H9 (cell line): ENCODE measurements around the gene HECTD3. TPM values are rescaled to one million over a fixed set of nuclear protein-coding genes. Genes with fewer than 3 reads are reported as not detected.

Experiments used
- DNase-seq: peaks from one replicate; pipeline ENCODE4 v3.0.0-alpha.2; 2017
- H2AFZ ChIP-seq: one replicate; pipeline ENCODE4 v1.6.1; 2013; ENCODE audit warnings: mild to moderate bottlenecking, low read length, control low read depth, moderate library complexity
- H2AK5ac ChIP-seq: 2 replicates; pipeline ENCODE4 v1.6.1; 2013; ENCODE audit warnings: low read length, control low read depth, mixed read lengths; ENCODE audit not compliant: insufficient read length
- H2BK120ac ChIP-seq: one replicate; pipeline ENCODE4 v1.6.1; 2013; ENCODE audit warnings: low read depth, mild to moderate bottlenecking, low read length, control low read depth, inconsistent platforms; ENCODE audit not compliant: poor library complexity, severe bottlenecking
- H2BK12ac ChIP-seq: 2 replicates; pipeline ENCODE4 v1.6.1; 2013; ENCODE audit warnings: low read length, control low read depth, mixed read lengths, low read depth; ENCODE audit not compliant: insufficient read length
- H2BK15ac ChIP-seq: 2 replicates; pipeline ENCODE4 v1.6.1; 2013; ENCODE audit warnings: low read depth, low read length, control low read depth
- H2BK20ac ChIP-seq: one replicate; pipeline ENCODE4 v1.6.1; 2013; ENCODE audit warnings: low read depth, mild to moderate bottlenecking, low read length, control low read depth, inconsistent platforms; ENCODE audit not compliant: poor library complexity, severe bottlenecking
- H2BK5ac ChIP-seq: 2 replicates; pipeline ENCODE4 v1.6.1; 2013; ENCODE audit warnings: low read length, control low read depth, mixed read lengths; ENCODE audit not compliant: insufficient read length
- H3K14ac ChIP-seq: 2 replicates; pipeline ENCODE4 v1.6.1; 2013; ENCODE audit warnings: low read length, control low read depth; ENCODE audit not compliant: insufficient read depth
- H3K18ac ChIP-seq: 2 replicates; pipeline ENCODE4 v1.6.1; 2013; ENCODE audit warnings: low read depth, mild to moderate bottlenecking, mixed read lengths, low read length, control low read depth; ENCODE audit not compliant: insufficient read length
- H3K23ac ChIP-seq: 2 replicates; pipeline ENCODE4 v1.6.1; 2013; ENCODE audit warnings: low read length, control low read depth, mixed read lengths, low read depth; ENCODE audit not compliant: insufficient read length
- H3K23me2 ChIP-seq: 2 replicates; pipeline ENCODE4 v1.6.1; 2013; ENCODE audit warnings: low read depth, mild to moderate bottlenecking, mixed read lengths, low read length, control low read depth; ENCODE audit not compliant: insufficient read length, poor library complexity, severe bottlenecking
- H3K27ac ChIP-seq: 2 replicates; pipeline ENCODE4 v1.5.1; 2013; ENCODE audit warnings: low read length, control low read depth, mixed read lengths, low read depth; ENCODE audit not compliant: insufficient read length
- H3K27me3 ChIP-seq: 2 replicates; pipeline ENCODE4 v1.6.1; 2013; ENCODE audit warnings: low read length, control low read depth, inconsistent platforms; ENCODE audit not compliant: insufficient read depth
- H3K4ac ChIP-seq: 2 replicates; pipeline ENCODE4 v1.6.1; 2013; ENCODE audit warnings: low read depth, mild to moderate bottlenecking, control low read depth, inconsistent platforms, low read length, moderate library complexity
- H3K4me1 ChIP-seq: 2 replicates; pipeline ENCODE4 v1.6.1; 2013; ENCODE audit warnings: low read length, control low read depth, inconsistent platforms; ENCODE audit not compliant: insufficient read depth
- H3K4me2 ChIP-seq: 2 replicates; pipeline ENCODE4 v1.6.1; 2013; ENCODE audit warnings: low read length, control low read depth, mixed read lengths; ENCODE audit not compliant: insufficient read length, insufficient read depth
- H3K56ac ChIP-seq: 2 replicates; pipeline ENCODE4 v1.6.1; 2013; ENCODE audit warnings: low read depth, mild to moderate bottlenecking, mixed read lengths, low read length, control low read depth; ENCODE audit not compliant: insufficient read length
- H3K79me1 ChIP-seq: 2 replicates; pipeline ENCODE4 v1.6.1; 2013; ENCODE audit warnings: low read depth, mild to moderate bottlenecking, moderate library complexity, low read length, control low read depth, inconsistent platforms; ENCODE audit not compliant: insufficient read depth, poor library complexity, severe bottlenecking
- H3K79me2 ChIP-seq: 2 replicates; pipeline ENCODE4 v1.6.1; 2013; ENCODE audit warnings: low read length, control low read depth, inconsistent platforms; ENCODE audit not compliant: insufficient read depth
- H3K9ac ChIP-seq: 2 replicates; pipeline ENCODE4 v1.6.1; 2013; ENCODE audit warnings: low read length, control low read depth, mixed read lengths; ENCODE audit not compliant: insufficient read length; ENCODE audit errors: extremely low read depth
- H3K9me3 ChIP-seq: one replicate; pipeline ENCODE4 v1.6.1; 2013; ENCODE audit warnings: low read depth, low read length, inconsistent platforms; ENCODE audit not compliant: control insufficient read depth
- H3T11ph ChIP-seq: one replicate; pipeline ENCODE4 v1.6.1; 2013; ENCODE audit warnings: mild to moderate bottlenecking, low read length, control low read depth, inconsistent platforms
- H4K20me1 ChIP-seq: one replicate; pipeline ENCODE4 v1.6.1; 2013; ENCODE audit not compliant: control insufficient read depth, insufficient read length, insufficient read depth
- H4K5ac ChIP-seq: 2 replicates; pipeline ENCODE4 v1.6.1; 2013; ENCODE audit warnings: low read depth, mild to moderate bottlenecking, mixed read lengths, low read length, control low read depth; ENCODE audit not compliant: insufficient read length
- H4K8ac ChIP-seq: replicated peaks from 2 replicates; pipeline ENCODE4 v1.6.1; 2013; ENCODE audit warnings: low read length, control low read depth, mixed read lengths, low read depth; ENCODE audit not compliant: insufficient read length
- H4K91ac ChIP-seq: 2 replicates; pipeline ENCODE4 v1.6.1; 2013; ENCODE audit warnings: low read depth, mild to moderate bottlenecking, moderate library complexity, mixed read lengths, low read length, control low read depth; ENCODE audit not compliant: insufficient read length
- H3K27ac Mint-ChIP-seq, 3 experiments: 2 replicates in 2 of 3; 3 replicates in 1 of 3; pipeline ENCODE4 v1.8.0; 2020 to 2021; ENCODE audit warnings: mixed read lengths in 3 of 3, mild to moderate bottlenecking in 1 of 3, moderate library complexity in 1 of 3
- H3K27me3 Mint-ChIP-seq: 2 replicates; pipeline ENCODE4 v1.8.0; 2021; ENCODE audit warnings: low read depth, mild to moderate bottlenecking, moderate library complexity, mixed read lengths
- H3K36me3 Mint-ChIP-seq, 3 experiments: 2 replicates in 2 of 3; 3 replicates in 1 of 3; pipeline ENCODE4 v1.8.0; 2020 to 2021; ENCODE audit warnings: low read depth in 3 of 3, mixed read lengths in 3 of 3; ENCODE audit not compliant: insufficient read depth in 1 of 3
- H3K4me1 Mint-ChIP-seq, 2 experiments: 2 replicates each; pipeline ENCODE4 v1.8.0; 2020; ENCODE audit warnings: mixed read lengths in 2 of 2
- H3K4me3 Mint-ChIP-seq, 2 experiments: 2 replicates in 1 of 2; 3 replicates in 1 of 2; pipeline ENCODE4 v1.8.0; 2020 to 2021; ENCODE audit warnings: mild to moderate bottlenecking in 2 of 2, mixed read lengths in 2 of 2, moderate library complexity in 1 of 2
- H3K9me3 Mint-ChIP-seq, 2 experiments: 2 replicates in 1 of 2; 3 replicates in 1 of 2; pipeline ENCODE4 v1.8.0; 2020; ENCODE audit warnings: mild to moderate bottlenecking in 2 of 2, mixed read lengths in 2 of 2, moderate library complexity in 1 of 2
- CTCF ChIP-seq: fragments of 200-600 bp; sonication (generic); conservative IDR thresholded peaks from 3 replicates; pipeline ENCODE4 v1.8.0; 2021; ENCODE audit warnings: antibody characterized with exemption, mild to moderate bottlenecking
- WGBS: extraction: QIAGEN DNeasy Blood & Tissue Kit; methylation state at CpG from one replicate; pipeline ENCODE4 v1.1.7; 2013; ENCODE audit warnings: missing lambda C conversion rate, low lambda C conversion rate, mixed read lengths; ENCODE audit not compliant: insufficient read length; ENCODE audit errors: extremely low coverage; 5-methylcytosine and 5-hydroxymethylcytosine counted together
- total RNA-seq: library from RNA; stranded (reverse); gene quantifications from 2 replicates; pipeline ENCODE4 v1.2.1, GENCODE V29; 2021

The HECTD3 gene
- total RNA-seq, 1 experiment from 2014 or later: 36.0 TPM

GRCh38 chr1:45059829-45060228 lies 48.7 kb upstream of the HECTD3 start:
- Histone ChIP-seq H3K27me3 (no peaks in the 10 kb centered on the region), H2BK5ac (no peak overlapping the region), H3K56ac (no peak overlapping the region), H3K79me1 (no peaks in the 10 kb centered on the region), H2AFZ (no peak overlapping the region), H3K4ac (no peak overlapping the region), H3K14ac (no peak overlapping the region), H3K4me2 (no peak overlapping the region), H4K91ac (no peak overlapping the region), H3K27ac (no peak overlapping the region), H3K9ac (no peak overlapping the region), H2BK15ac (no peak overlapping the region), H2AK5ac (no peak overlapping the region), H3K23ac (no peak overlapping the region), H2BK12ac (no peak overlapping the region), H3T11ph (no peak overlapping the region), H3K4me1 (no peaks in the 10 kb centered on the region), H4K20me1 (no peaks in the 10 kb centered on the region), H3K23me2 (no peaks in the 10 kb centered on the region), H3K18ac (no peak overlapping the region), H4K5ac (no peak overlapping the region), H2BK20ac (no peak overlapping the region), H3K9me3 (no peaks in the 10 kb centered on the region), H4K8ac (no peak overlapping the region), H3K79me2 (no peaks in the 10 kb centered on the region), H2BK120ac (no peak overlapping the region)
- Mint-ChIP-seq H3K4me3 (no peak overlapping the region), H3K36me3 (no peaks in the 10 kb centered on the region; a peak in 1 of 7 replicates), H3K27ac (no peak overlapping the region), H3K9me3 (no peaks in the 10 kb centered on the region), H3K27me3 (no peaks in the 10 kb centered on the region), H3K4me1 (peaks cover 7 to 8% of the 10 kb centered on the region in 2 experiments; a peak in 3 of 4 replicates)
- DNase-seq: no peak
- WGBS: no CpG with 5 or more reads among the region's 2 CpGs
- TF ChIP-seq CTCF: no peak
